NCI-H187 (cell line): ENCODE data around the gene ARHGEF7.

ENCODE experiments used
- DNase-seq, 2 experiments: peaks; one replicate each; lab custom pipeline; 2025; lab: John Stamatoyannopoulos, UW

The ARHGEF7 gene

GRCh38 chr13:111303559-111303958 lies 188.4 kb downstream of the ARHGEF7 start:
- no peak for DNase-seq

- DNase-seq = no peak
Measured at GRCh38 chr13:111304041-111304544, 189.0 kb downstream of the ARHGEF7 start.

- no peak for DNase-seq
Measured at GRCh38 chr13:111304603-111305289, 189.6 kb downstream of the ARHGEF7 start.

- DNase-seq = no peak
Measured at GRCh38 chr13:111312944-111313590, 198.0 kb downstream of the ARHGEF7 start.

- no peak for DNase-seq
Measured at GRCh38 chr13:111313911-111314425, 198.9 kb downstream of the ARHGEF7 start.

GRCh38 chr13:111314852-111315251 lies 199.7 kb downstream of the ARHGEF7 start:
- no peak for DNase-seq

- no peak for DNase-seq
Measured at GRCh38 chr13:111315347-111315995, 200.4 kb downstream of the ARHGEF7 start.

- DNase-seq = no peak
Measured at GRCh38 chr13:111316161-111316730, 201.1 kb downstream of the ARHGEF7 start.

- DNase-seq = no peak
Measured at GRCh38 chr13:111317042-111317550, 202.0 kb downstream of the ARHGEF7 start.

GRCh38 chr13:111317571-111318345 lies 202.6 kb downstream of the ARHGEF7 start:
- DNase-seq = no peak

- no peak for DNase-seq
Measured at GRCh38 chr13:111318386-111318785, 203.3 kb downstream of the ARHGEF7 start.

- no peak for DNase-seq
Measured at GRCh38 chr13:111319521-111319920, 204.4 kb downstream of the ARHGEF7 start.

GRCh38 chr13:111319998-111320911 lies 205.1 kb downstream of the ARHGEF7 start, which contains the start of gene TEX29:
Gene TEX29, plus strand, starts transcription at chr13:111320642. Its CDS starts 249 bp downstream, at chr13:111320891.
- DNase-seq = no peak

GRCh38 chr13:111322001-111322915 lies 207.1 kb downstream of the ARHGEF7 start:
- DNase-seq = no peak

GRCh38 chr13:111322916-111323331 lies 207.8 kb downstream of the ARHGEF7 start:
- no peak for DNase-seq

- no peak for DNase-seq
Measured at GRCh38 chr13:111323549-111323948, 208.4 kb downstream of the ARHGEF7 start.

GRCh38 chr13:111323950-111324651 lies 209.0 kb downstream of the ARHGEF7 start:
- no peak for DNase-seq

GRCh38 chr13:111324736-111325135 lies 209.6 kb downstream of the ARHGEF7 start:
- no peak for DNase-seq
